GM21447 (cell line): Measurements from ENCODE around the gene TMOD1.
"Not testable (repeated sequence)": the region's sequence is repeated elsewhere in the genome, so short reads cannot be mapped to it uniquely, and the experiment has no call there.

Source experiments
- ATAC-seq: cut with Tn5 transposase; IDR thresholded peaks from one replicate; pipeline ENCODE4 v1.9.1; 2021; ENCODE audit not compliant: unreplicated experiment

The TMOD1 gene

GRCh38 chr9:97501177-97501971, at the start of gene TMOD1:
TMOD1 (plus strand) TSS chr9:97501666; CDS start chr9:97524189, 22,523 bp downstream.
- ATAC-seq: peak; percentile 72

GRCh38 chr9:97453573-97453972, 47.9 kb upstream of the TMOD1 start:
- ATAC-seq: not testable (repeated sequence)

- ATAC-seq: not testable (repeated sequence)
Measured at GRCh38 chr9:97456841-97457240, 44.6 kb upstream of the TMOD1 start.

- no peak for ATAC-seq
Measured at GRCh38 chr9:97459326-97459725, 42.1 kb upstream of the TMOD1 start.

- no peak for ATAC-seq
Measured at GRCh38 chr9:97462159-97462558, 39.3 kb upstream of the TMOD1 start.

- ATAC-seq: no peak
Measured at GRCh38 chr9:97462914-97463313, 38.6 kb upstream of the TMOD1 start.

- ATAC-seq: peak; percentile 86
Measured at GRCh38 chr9:97468658-97469448, 32.6 kb upstream of the TMOD1 start.

- no peak for ATAC-seq
Measured at GRCh38 chr9:97470076-97470475, 31.4 kb upstream of the TMOD1 start.

- ATAC-seq: no peak
Measured at GRCh38 chr9:97473717-97474116, 27.7 kb upstream of the TMOD1 start.

GRCh38 chr9:97474372-97474925, 27.0 kb upstream of the TMOD1 start:
- ATAC-seq: no peak

- no peak for ATAC-seq
Measured at GRCh38 chr9:97475059-97475458, 26.4 kb upstream of the TMOD1 start.

GRCh38 chr9:97478301-97478981, 23.0 kb upstream of the TMOD1 start:
- ATAC-seq: no peak

GRCh38 chr9:97479496-97480159, 21.8 kb upstream of the TMOD1 start:
- no peak for ATAC-seq

- no peak for ATAC-seq
Measured at GRCh38 chr9:97480174-97480573, 21.3 kb upstream of the TMOD1 start.

GRCh38 chr9:97480749-97481148, 20.7 kb upstream of the TMOD1 start:
- no peak for ATAC-seq

GRCh38 chr9:97484134-97484533, 17.3 kb upstream of the TMOD1 start:
- ATAC-seq: no peak

GRCh38 chr9:97487107-97487506, 14.4 kb upstream of the TMOD1 start:
- ATAC-seq: no peak

GRCh38 chr9:97487861-97488260, 13.6 kb upstream of the TMOD1 start:
- ATAC-seq: no peak

GRCh38 chr9:97491216-97491999, 10.1 kb upstream of the TMOD1 start:
- ATAC-seq: no peak
